Measurements from ENCODE around the gene DNAJB9. TPM values are rescaled to one million over a fixed set of nuclear protein-coding genes. Genes with fewer than 3 reads are reported as not detected.

DNAJB9 gene
- total and polyA plus RNA-seq, 2 of the 8 experiments (the other 6 are each of a cell fraction or from before 2014, with no cell fraction given) = 1.8 to 9.7 TPM

- Histone ChIP-seq H3K23me2 (ENCODE audit: low read depth, low read length) (no peaks in the 10 kb centered on the region), H3K27ac (ENCODE audit: low read depth, low read length) (no peak overlapping the region), H4K20me1 (replicated peaks in 1 of 2; ENCODE audit: control insufficient read depth in 1 of 2, insufficient read depth in 2 of 2, low read length in 2 of 2) (no peaks in the 10 kb centered on the region), H3K18ac (ENCODE audit: extremely low read depth, low read length) (no peak overlapping the region), H2BK20ac (ENCODE audit: low read length) (no peak overlapping the region), H4K91ac (replicated peaks; ENCODE audit: insufficient read length, low read length) (no peak overlapping the region), H3K36me3 (ENCODE audit: control insufficient read depth in 2 of 4, insufficient read depth in 4 of 4, low read length in 3 of 4) (no peaks in the 10 kb centered on the region), H3K4me3 (ENCODE audit: extremely low read depth in 1 of 4, insufficient read depth in 2 of 4, low read depth in 3 of 4, low read length in 4 of 4) (no peak overlapping the region), H2AFZ (ENCODE audit: low read length) (0 out of 2 replicates have a peak overlapping the region, but pooled peaks have one; percentile 27), H2BK120ac (replicated peaks; ENCODE audit: low read depth, low read length) (no peak overlapping the region), H4K5ac (ENCODE audit: insufficient read length, low read depth, low read length) (no peak overlapping the region), H2BK15ac (ENCODE audit: low read length) (no peak overlapping the region), H3K4ac (replicated peaks; ENCODE audit: insufficient read length, low read depth, low read length) (no peak overlapping the region), H3K4me1 (replicated peaks in 1 of 4; ENCODE audit: control insufficient read depth in 3 of 4, insufficient read depth in 4 of 4, low read length in 3 of 4) (peaks cover 0 to 1% (median 0%) of the 10 kb centered on the region in 4 experiments; a peak in 1 of 7 replicates), H3K23ac (ENCODE audit: insufficient read length) (no peak overlapping the region), H3K4me2 (ENCODE audit: insufficient read depth in 1 of 2, low read depth in 2 of 2, low read length in 2 of 2) (no peak overlapping the region), H2BK12ac (ENCODE audit: low read depth, low read length) (no peak overlapping the region), H3K27me3 (replicated peaks in 1 of 4; ENCODE audit: control insufficient read depth in 3 of 4, extremely low read depth in 1 of 4, insufficient read depth in 3 of 4, low read length in 3 of 4) (no peaks in the 10 kb centered on the region), H3K9ac (replicated peaks in 1 of 4; ENCODE audit: extremely low read depth in 1 of 4, low read depth in 3 of 4, low read length in 3 of 4) (no peak overlapping the region), H4K8ac (ENCODE audit: extremely low read depth, insufficient read depth, low read length) (no peak overlapping the region), H2AK5ac (ENCODE audit: low read depth, low read length) (no peak overlapping the region), H3K9me3 (ENCODE audit: insufficient read depth in 2 of 2, low read depth in 1 of 2, low read length in 1 of 2) (no peaks in the 10 kb centered on the region), H3K56ac (replicated peaks; ENCODE audit: insufficient read length, low read depth, low read length) (no peak overlapping the region), H3K79me2 (ENCODE audit: control insufficient read depth in 1 of 2, insufficient read depth in 2 of 2, low read length in 2 of 2) (no peaks in the 10 kb centered on the region), H3K14ac (ENCODE audit: insufficient read length) (no peak overlapping the region), H2BK5ac (ENCODE audit: low read depth, low read length) (no peak overlapping the region), H3K79me1 (ENCODE audit: low read depth, low read length) (no peaks in the 10 kb centered on the region)
- POLR2A ChIA-PET (ENCODE audit: partially characterized antibody) = no interaction called here
- 81% methylated on average over 5 of the region's 5 CpGs; no CpG with 5 or more reads in 1 of the 2 experiments for WGBS, 2 experiments (ENCODE audit: extremely low coverage in 1 of 2, insufficient coverage in 1 of 2, insufficient read length in 1 of 2, insufficient replicate concordance in 2 of 2, low coverage in 1 of 2, low lambda C conversion rate in 2 of 2, missing lambda C conversion rate in 1 of 2)
- DNase-seq (ENCODE audit: low read depth in 1 of 2, low spot score in 2 of 2) = no peak
- TF ChIP-seq POLR2A (IDR thresholded peaks at IDR 0.05; ENCODE audit: control extremely low read depth in 1 of 2, low read depth in 2 of 2, low read length in 2 of 2) (no peak), FOSL1 (IDR thresholded peaks at IDR 0.05; ENCODE audit: insufficient read depth, low read depth, low read length) (no peak), YY1 (IDR thresholded peaks at IDR 0.05; ENCODE audit: low read depth, low read length) (no peak), BCL11A (IDR thresholded peaks at IDR 0.05; ENCODE audit: low read depth in 2 of 2, low read length in 2 of 2) (no peak), GABPA (IDR thresholded peaks at IDR 0.05; ENCODE audit: borderline replicate concordance, insufficient read depth, low read length) (no peak), KDM4A (IDR thresholded peaks at IDR 0.05; ENCODE audit: low read depth, low read length, severe bottlenecking) (no peak), NANOG (IDR thresholded peaks at IDR 0.05; ENCODE audit: insufficient read depth, low read depth, low read length, poor library complexity, severe bottlenecking) (no peak)
- CTCF ChIA-PET (ENCODE audit: partially characterized antibody) = no interaction called here
- no peak for FAIRE-seq
Measured at GRCh38 chr7:108535257-108535656, 34.4 kb upstream of the DNAJB9 start.
